ENCODE results near the gene EIF4G2. TPM values are rescaled to one million over a fixed set of nuclear protein-coding genes. Genes with fewer than 3 reads are reported as not detected.

EIF4G2 gene
- total RNA-seq, 1 experiment from 2014 or later = 999 TPM

DNA sequence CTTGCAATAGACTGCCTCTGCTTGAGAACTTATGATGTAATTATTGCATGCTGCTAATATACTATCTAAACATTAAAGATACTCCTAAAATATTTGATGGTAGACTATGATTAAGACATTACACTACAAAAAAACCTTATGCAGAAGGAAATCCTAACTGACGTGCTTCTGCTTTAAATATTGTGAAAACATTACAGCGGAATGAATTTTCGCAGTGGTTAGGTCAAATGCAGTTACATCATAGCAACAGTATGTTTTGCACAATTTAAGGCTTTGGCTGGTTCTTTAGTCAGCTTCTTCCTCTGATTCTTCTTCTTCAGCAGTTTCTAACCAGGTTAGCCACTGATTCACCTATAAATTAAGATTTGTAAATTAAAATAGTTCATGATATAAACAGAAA is 11.2 kb downstream of the EIF4G2 start:
- no peaks in the 10 kb centered on the region for H3K27me3 ChIP-seq (ENCODE audit: low read length)
- H3K9me3 ChIP-seq (ENCODE audit: low read length) = no peaks in the 10 kb centered on the region
- H2AFZ ChIP-seq (ENCODE audit: low read length) = no peak overlapping the region
- DNase-seq (no peak), ATAC-seq (no peak)
- H3K79me2 ChIP-seq (ENCODE audit: low read length) = peaks cover 23% of the 10 kb centered on the region
- H3K4me2 ChIP-seq (ENCODE audit: low read length) = no peak overlapping the region
- H3F3A ChIP-seq (ENCODE audit: low read length, unreplicated experiment) = peaks cover 41% of the 10 kb centered on the region
- no peak overlapping the region for H3K9ac ChIP-seq (ENCODE audit: low read length)
- no peaks in the 10 kb centered on the region for H3K9me2 ChIP-seq (replicated peaks; ENCODE audit: low read length)
- ChIA-PET CTCF (no interaction called here), POLR2A (ENCODE audit: unreplicated experiment) (no interaction called here)
- TF ChIP-seq EZH2 (IDR thresholded peaks at IDR 0.05; ENCODE audit: low read length, unreplicated experiment) = no peak
- TF ChIP-seq, protein P1, sequence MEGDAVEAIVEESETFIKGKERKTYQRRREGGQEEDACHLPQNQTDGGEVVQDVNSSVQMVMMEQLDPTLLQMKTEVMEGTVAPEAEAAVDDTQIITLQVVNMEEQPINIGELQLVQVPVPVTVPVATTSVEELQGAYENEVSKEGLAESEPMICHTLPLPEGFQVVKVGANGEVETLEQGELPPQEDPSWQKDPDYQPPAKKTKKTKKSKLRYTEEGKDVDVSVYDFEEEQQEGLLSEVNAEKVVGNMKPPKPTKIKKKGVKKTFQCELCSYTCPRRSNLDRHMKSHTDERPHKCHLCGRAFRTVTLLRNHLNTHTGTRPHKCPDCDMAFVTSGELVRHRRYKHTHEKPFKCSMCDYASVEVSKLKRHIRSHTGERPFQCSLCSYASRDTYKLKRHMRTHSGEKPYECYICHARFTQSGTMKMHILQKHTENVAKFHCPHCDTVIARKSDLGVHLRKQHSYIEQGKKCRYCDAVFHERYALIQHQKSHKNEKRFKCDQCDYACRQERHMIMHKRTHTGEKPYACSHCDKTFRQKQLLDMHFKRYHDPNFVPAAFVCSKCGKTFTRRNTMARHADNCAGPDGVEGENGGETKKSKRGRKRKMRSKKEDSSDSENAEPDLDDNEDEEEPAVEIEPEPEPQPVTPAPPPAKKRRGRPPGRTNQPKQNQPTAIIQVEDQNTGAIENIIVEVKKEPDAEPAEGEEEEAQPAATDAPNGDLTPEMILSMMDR (conservative IDR thresholded peaks at IDR 0.05; ENCODE audit: low read depth, low read length) = no peak
- TF ChIP-seq EZH2phosphoT487 (IDR thresholded peaks at IDR 0.05; ENCODE audit: borderline replicate concordance, low read length) = no peak
- intact Hi-C loops (cut with micrococcal nuclease) = no loop called here
- H3K36me3 ChIP-seq (ENCODE audit: low read depth, low read length) = peaks cover 65% of the 10 kb centered on the region
- no peak overlapping the region for H3K4me3 ChIP-seq (ENCODE audit: low read length)
- H4K20me1 ChIP-seq (ENCODE audit: low read length) = peaks cover 29% of the 10 kb centered on the region; the same call in 1 of the 2 replicates
- H3K4me1 ChIP-seq (ENCODE audit: insufficient read depth, low read length) = peaks cover 16% of the 10 kb centered on the region
- BruUV-seq (replicated peaks) = no TSS peak
- no peak overlapping the region for H3K27ac ChIP-seq (ENCODE audit: low read length)

DNA sequence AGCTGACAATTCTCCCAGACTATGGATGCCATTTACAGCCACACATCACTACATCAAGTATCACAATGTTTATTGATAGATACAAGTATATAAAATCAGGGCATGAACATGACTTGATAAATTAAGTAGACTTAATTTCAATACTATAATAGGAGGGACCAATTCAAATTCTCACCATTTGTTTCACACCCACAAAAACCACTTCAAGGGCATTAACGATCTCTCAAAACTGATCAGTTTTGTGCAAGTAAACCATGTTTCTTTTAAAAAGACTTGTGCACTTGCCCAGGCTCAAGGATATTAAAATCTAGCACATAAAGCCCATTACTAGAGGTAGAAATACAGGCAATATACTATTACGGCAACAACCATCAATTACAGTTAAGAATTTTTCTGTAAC is 11.7 kb downstream of the EIF4G2 start:
- POLR2A ChIA-PET (ENCODE audit: unreplicated experiment) = no interaction called here
- CTCF ChIA-PET = no interaction called here

DNA sequence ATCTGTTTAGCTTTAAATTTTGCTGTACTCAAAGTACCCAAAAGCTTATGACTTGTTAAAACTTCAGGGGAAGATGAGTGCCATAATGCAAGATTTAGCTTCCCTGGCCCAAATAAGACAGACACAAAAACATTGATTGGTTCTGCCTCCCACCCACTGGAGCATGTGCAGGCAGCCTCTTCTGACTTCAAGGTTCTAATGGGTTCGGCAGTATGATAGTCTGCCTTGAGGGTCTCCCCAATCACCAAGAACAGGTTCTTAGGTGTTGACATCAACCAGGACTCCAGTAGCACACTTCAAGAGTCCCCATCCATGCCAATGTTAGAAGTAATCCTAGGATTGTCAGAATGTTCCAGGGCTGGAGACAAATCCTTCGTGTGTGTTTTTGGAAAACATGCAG is 12.5 kb downstream of the EIF4G2 start:
- H2AFZ ChIP-seq (ENCODE audit: low read length) = no peak overlapping the region
- no peak overlapping the region for H3K4me3 ChIP-seq (ENCODE audit: low read length)
- intact Hi-C loops (cut with micrococcal nuclease) = no loop called here
- POLR2A ChIA-PET (ENCODE audit: unreplicated experiment) = interaction anchor here (0.6 kb wide), 1 partner anchor 13 kb away, joined by 4 read pairs; the partner anchor contains the start of gene EIF4G2
- peaks cover 52% of the 10 kb centered on the region for H3K36me3 ChIP-seq (ENCODE audit: low read depth, low read length)
- TF ChIP-seq EZH2 (IDR thresholded peaks at IDR 0.05; ENCODE audit: low read length, unreplicated experiment) (no peak), EZH2phosphoT487 (IDR thresholded peaks at IDR 0.05; ENCODE audit: borderline replicate concordance, low read length) (no peak)
- TF ChIP-seq, protein P1 (conservative IDR thresholded peaks at IDR 0.05; ENCODE audit: low read depth, low read length) = no peak
- no TSS peak for BruUV-seq (replicated peaks)
- H3K9me2 ChIP-seq (replicated peaks; ENCODE audit: low read length) = no peaks in the 10 kb centered on the region
- H3K4me2 ChIP-seq (ENCODE audit: low read length) = no peak overlapping the region
- H3K79me2 ChIP-seq (ENCODE audit: low read length) = peaks cover 10% of the 10 kb centered on the region; the same call in 1 of the 2 replicates
- no peak for DNase-seq
- peaks cover 16% of the 10 kb centered on the region for H3K4me1 ChIP-seq (ENCODE audit: insufficient read depth, low read length)
- H3F3A ChIP-seq (ENCODE audit: low read length, unreplicated experiment) = peaks cover 41% of the 10 kb centered on the region
- H3K27me3 ChIP-seq (ENCODE audit: low read length) = no peaks in the 10 kb centered on the region
- H3K9me3 ChIP-seq (ENCODE audit: low read length) = no peaks in the 10 kb centered on the region
- ATAC-seq = no peak
- CTCF ChIA-PET = no interaction called here
- peaks cover 18% of the 10 kb centered on the region; the same call in 1 of the 2 replicates for H4K20me1 ChIP-seq (ENCODE audit: low read length)
- no peak overlapping the region for H3K9ac ChIP-seq (ENCODE audit: low read length)
- H3K27ac ChIP-seq (ENCODE audit: low read length) = no peak overlapping the region

More for the DNA sequence above, 11.7 kb downstream of the EIF4G2 start:
- intact Hi-C loops (cut with micrococcal nuclease) = no loop called here
- H3K9ac ChIP-seq (ENCODE audit: low read length) = no peak overlapping the region
- no peak overlapping the region for H3K27ac ChIP-seq (ENCODE audit: low read length)
- DNase-seq = no peak
- H3K79me2 ChIP-seq (ENCODE audit: low read length) = peaks cover 18% of the 10 kb centered on the region
- TSS peak; percentile 18 for BruUV-seq (replicated peaks)
- H3K4me2 ChIP-seq (ENCODE audit: low read length) = no peak overlapping the region
- H4K20me1 ChIP-seq (ENCODE audit: low read length) = peaks cover 26% of the 10 kb centered on the region; the same call in 1 of the 2 replicates
- no peaks in the 10 kb centered on the region for H3K9me2 ChIP-seq (replicated peaks; ENCODE audit: low read length)
- H3K27me3 ChIP-seq (ENCODE audit: low read length) = no peaks in the 10 kb centered on the region
- H3K4me3 ChIP-seq (ENCODE audit: low read length) = no peak overlapping the region
- peaks cover 60% of the 10 kb centered on the region for H3K36me3 ChIP-seq (ENCODE audit: low read depth, low read length)
- H3K9me3 ChIP-seq (ENCODE audit: low read length) = no peaks in the 10 kb centered on the region
- no peak for ATAC-seq
- TF ChIP-seq, protein P1 (conservative IDR thresholded peaks at IDR 0.05; ENCODE audit: low read depth, low read length) = no peak
- TF ChIP-seq EZH2 (IDR thresholded peaks at IDR 0.05; ENCODE audit: low read length, unreplicated experiment) = no peak
- TF ChIP-seq EZH2phosphoT487 (IDR thresholded peaks at IDR 0.05; ENCODE audit: borderline replicate concordance, low read length) = no peak
- peaks cover 41% of the 10 kb centered on the region for H3F3A ChIP-seq (ENCODE audit: low read length, unreplicated experiment)
- H3K4me1 ChIP-seq (ENCODE audit: insufficient read depth, low read length) = peaks cover 16% of the 10 kb centered on the region
- no peak overlapping the region for H2AFZ ChIP-seq (ENCODE audit: low read length)

All from PC-3 (cell line).